ENCODE data around the gene NCOR1.

The NCOR1 gene

DNA sequence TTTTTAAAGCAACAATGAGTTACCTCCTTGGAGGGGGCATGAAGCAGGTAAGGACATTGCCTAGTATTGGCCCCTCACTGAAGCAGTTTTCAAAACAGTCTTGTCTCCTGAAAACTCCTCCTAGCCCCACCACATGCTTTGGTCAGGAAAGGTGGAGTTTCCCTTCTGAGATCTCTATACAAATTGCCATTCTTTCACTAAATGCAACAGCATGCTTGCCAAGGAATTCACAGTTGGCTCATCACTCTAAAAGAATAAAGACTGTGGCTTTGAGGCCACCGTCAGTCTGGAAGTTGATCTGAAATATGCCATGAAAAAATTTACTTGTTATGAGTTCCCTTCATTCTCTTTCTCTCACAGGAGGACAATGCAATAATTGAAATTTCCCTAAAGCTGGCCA is 211.5 kb downstream of the NCOR1 start:
- Histone ChIP-seq H3K27me3 (replicated peaks; ENCODE audit: insufficient read depth, low read length) (no peaks in the 10 kb centered on the region), H3K9me2 (replicated peaks; ENCODE audit: insufficient read depth, low read length) (no peaks in the 10 kb centered on the region), H3K36me3 (replicated peaks; ENCODE audit: insufficient read depth, low read length) (peaks cover 12% of the 10 kb centered on the region), H3K4me2 (ENCODE audit: low read depth, low read length) (no peak overlapping the region), H3K4me1 (ENCODE audit: low read length) (peaks cover 12% of the 10 kb centered on the region), H3K9ac (ENCODE audit: low read length) (no peak overlapping the region), H3K79me2 (ENCODE audit: low read length) (peaks cover 32% of the 10 kb centered on the region), H3K9me3 (replicated peaks; ENCODE audit: insufficient read depth, low read length) (no peaks in the 10 kb centered on the region), H2AFZ (ENCODE audit: low read length) (no peak overlapping the region), H4K20me1 (ENCODE audit: insufficient read depth, low read length) (peaks cover 3% of the 10 kb centered on the region; the same call in 1 of the 2 replicates), H3K27ac (ENCODE audit: low read length) (no peak overlapping the region), H3K4me3 (ENCODE audit: low read length) (no peak overlapping the region), H3F3A (ENCODE audit: insufficient read depth, low read length) (peaks cover 6% of the 10 kb centered on the region)
- TF ChIP-seq EZH2 (optimal IDR thresholded peaks at IDR 0.05; ENCODE audit: low read depth, low read length): no peak
- no peak for TF ChIP-seq EZH2phosphoT487 (IDR thresholded peaks at IDR 0.05; ENCODE audit: low read length)
- TF ChIP-seq, protein P1, sequence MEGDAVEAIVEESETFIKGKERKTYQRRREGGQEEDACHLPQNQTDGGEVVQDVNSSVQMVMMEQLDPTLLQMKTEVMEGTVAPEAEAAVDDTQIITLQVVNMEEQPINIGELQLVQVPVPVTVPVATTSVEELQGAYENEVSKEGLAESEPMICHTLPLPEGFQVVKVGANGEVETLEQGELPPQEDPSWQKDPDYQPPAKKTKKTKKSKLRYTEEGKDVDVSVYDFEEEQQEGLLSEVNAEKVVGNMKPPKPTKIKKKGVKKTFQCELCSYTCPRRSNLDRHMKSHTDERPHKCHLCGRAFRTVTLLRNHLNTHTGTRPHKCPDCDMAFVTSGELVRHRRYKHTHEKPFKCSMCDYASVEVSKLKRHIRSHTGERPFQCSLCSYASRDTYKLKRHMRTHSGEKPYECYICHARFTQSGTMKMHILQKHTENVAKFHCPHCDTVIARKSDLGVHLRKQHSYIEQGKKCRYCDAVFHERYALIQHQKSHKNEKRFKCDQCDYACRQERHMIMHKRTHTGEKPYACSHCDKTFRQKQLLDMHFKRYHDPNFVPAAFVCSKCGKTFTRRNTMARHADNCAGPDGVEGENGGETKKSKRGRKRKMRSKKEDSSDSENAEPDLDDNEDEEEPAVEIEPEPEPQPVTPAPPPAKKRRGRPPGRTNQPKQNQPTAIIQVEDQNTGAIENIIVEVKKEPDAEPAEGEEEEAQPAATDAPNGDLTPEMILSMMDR (IDR thresholded peaks at IDR 0.05; ENCODE audit: low read length): no peak
- DNase-seq: no peak

DNA sequence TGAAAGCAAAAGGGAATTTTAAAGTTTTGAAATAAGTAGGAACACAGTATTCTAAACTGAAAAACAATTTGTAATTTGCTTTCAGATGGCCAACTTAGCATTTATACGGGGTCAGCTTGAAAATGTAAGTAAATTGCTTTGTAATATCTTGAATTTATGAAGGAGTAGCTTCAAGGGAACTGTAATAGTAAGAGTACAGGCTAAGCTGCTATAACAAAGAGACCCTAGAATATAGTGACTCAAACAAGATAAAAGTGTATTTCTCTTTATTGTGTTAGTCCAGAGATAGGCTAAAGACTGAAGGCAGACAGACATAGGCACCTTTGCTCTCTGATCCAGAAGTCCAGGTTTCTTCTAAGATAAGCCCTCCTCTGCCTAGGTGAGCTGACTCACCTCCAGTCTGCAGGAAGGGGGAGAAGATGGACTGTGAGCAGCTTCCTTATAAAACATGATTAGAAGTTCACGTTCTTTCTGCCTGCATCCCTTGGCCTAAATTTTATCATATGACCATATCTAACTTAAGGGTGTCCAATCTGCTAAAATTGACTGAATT is 212.6 kb downstream of the NCOR1 start:
- H3K9me3 ChIP-seq (replicated peaks; ENCODE audit: insufficient read depth, low read length): no peaks in the 10 kb centered on the region
- H3K79me2 ChIP-seq (ENCODE audit: low read length): peaks cover 32% of the 10 kb centered on the region
- DNase-seq: no peak
- no peak overlapping the region for H3K9ac ChIP-seq (ENCODE audit: low read length)
- no peak overlapping the region for H2AFZ ChIP-seq (ENCODE audit: low read length)
- no peak overlapping the region for H3K4me2 ChIP-seq (ENCODE audit: low read depth, low read length)
- H3K27me3 ChIP-seq (replicated peaks; ENCODE audit: insufficient read depth, low read length): no peaks in the 10 kb centered on the region
- peaks cover 12% of the 10 kb centered on the region for H3K36me3 ChIP-seq (replicated peaks; ENCODE audit: insufficient read depth, low read length)
- H3F3A ChIP-seq (ENCODE audit: insufficient read depth, low read length): peaks cover 6% of the 10 kb centered on the region
- H4K20me1 ChIP-seq (ENCODE audit: insufficient read depth, low read length): peaks cover 3% of the 10 kb centered on the region; the same call in 1 of the 2 replicates
- H3K27ac ChIP-seq (ENCODE audit: low read length): no peak overlapping the region
- H3K4me1 ChIP-seq (ENCODE audit: low read length): peaks cover 12% of the 10 kb centered on the region
- TF ChIP-seq EZH2phosphoT487 (IDR thresholded peaks at IDR 0.05; ENCODE audit: low read length) (no peak), EZH2 (optimal IDR thresholded peaks at IDR 0.05; ENCODE audit: low read depth, low read length) (no peak)
- TF ChIP-seq, protein P1 (IDR thresholded peaks at IDR 0.05; ENCODE audit: low read length): no peak
- H3K9me2 ChIP-seq (replicated peaks; ENCODE audit: insufficient read depth, low read length): no peaks in the 10 kb centered on the region
- no peak overlapping the region for H3K4me3 ChIP-seq (ENCODE audit: low read length)

DNA sequence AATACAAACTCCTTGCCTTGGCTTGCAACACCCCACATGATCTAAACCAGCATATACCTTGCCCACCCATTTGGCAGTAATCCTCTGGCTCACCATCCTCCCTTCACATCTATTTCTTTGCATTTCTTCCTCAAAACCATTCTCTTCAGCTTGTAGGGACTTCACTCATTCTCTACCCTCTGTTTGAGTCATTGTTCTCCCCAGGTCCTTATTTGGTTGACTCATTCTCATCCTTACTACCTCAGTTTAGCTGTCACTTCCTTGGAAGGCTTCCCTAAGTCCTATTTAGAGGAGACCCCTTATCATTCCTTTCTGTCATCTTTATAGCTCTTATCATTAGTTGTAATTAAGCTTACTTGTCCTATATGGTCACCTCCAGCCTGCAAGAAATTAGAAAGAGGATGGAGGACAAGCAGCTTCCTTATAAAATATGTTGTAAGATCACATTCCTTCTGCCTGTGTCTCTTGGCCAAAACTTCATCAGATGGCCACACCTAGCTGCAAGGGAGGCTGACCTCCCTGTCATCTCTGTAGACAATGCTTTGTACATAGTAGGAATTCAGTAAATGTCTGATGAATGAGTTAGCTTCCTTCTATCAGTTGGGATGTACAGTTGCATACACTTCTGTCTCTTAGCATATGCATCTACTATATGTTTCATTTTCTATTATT is 214.0 kb downstream of the NCOR1 start:
- DNase-seq: no peak
- no peak overlapping the region for H3K9ac ChIP-seq (ENCODE audit: low read length)
- H3K27me3 ChIP-seq (replicated peaks; ENCODE audit: insufficient read depth, low read length): no peaks in the 10 kb centered on the region

More for the DNA sequence above, 214.0 kb downstream of the NCOR1 start:
- no peak overlapping the region for H3K27ac ChIP-seq (ENCODE audit: low read length)
- peak overlapping the region; percentile 83 for H3K4me2 ChIP-seq (ENCODE audit: low read depth, low read length)
- peaks cover 32% of the 10 kb centered on the region for H3K79me2 ChIP-seq (ENCODE audit: low read length)
- H3F3A ChIP-seq (ENCODE audit: insufficient read depth, low read length): peaks cover 6% of the 10 kb centered on the region
- H3K36me3 ChIP-seq (replicated peaks; ENCODE audit: insufficient read depth, low read length): peaks cover 9% of the 10 kb centered on the region
- H3K9me3 ChIP-seq (replicated peaks; ENCODE audit: insufficient read depth, low read length): no peaks in the 10 kb centered on the region
- H3K4me1 ChIP-seq (ENCODE audit: low read length): peaks cover 12% of the 10 kb centered on the region
- H3K4me3 ChIP-seq (ENCODE audit: low read length): peak overlapping the region; percentile 93
- H2AFZ ChIP-seq (ENCODE audit: low read length): no peak overlapping the region
- H3K9me2 ChIP-seq (replicated peaks; ENCODE audit: insufficient read depth, low read length): no peaks in the 10 kb centered on the region
- TF ChIP-seq, protein P1 (IDR thresholded peaks at IDR 0.05; ENCODE audit: low read length): no peak
- TF ChIP-seq EZH2phosphoT487 (IDR thresholded peaks at IDR 0.05; ENCODE audit: low read length) (no peak), EZH2 (optimal IDR thresholded peaks at IDR 0.05; ENCODE audit: low read depth, low read length) (no peak)
- H4K20me1 ChIP-seq (ENCODE audit: insufficient read depth, low read length): peaks cover 3% of the 10 kb centered on the region; the same call in 1 of the 2 replicates
